HepG2 (cell line): ENCODE data around the gene ASXL3. TPM values are rescaled to one million over a fixed set of nuclear protein-coding genes. Genes with fewer than 3 reads are reported as not detected.

Source experiments
- ATAC-seq: fragments of 200-7000 bp; cut with Tn5 transposase; 3 replicates; pipeline ENCODE4 v1.9.1; 2020; ENCODE audit warnings: mild to moderate bottlenecking, moderate library complexity
- BruUV-seq: library from RNA; stranded (reverse); fragments of 400-500 nt; replicated peaks from 2 replicates; lab custom pipeline; 2021; lab: Mats Ljungman, UMichigan
- CTCF ChIA-PET: fragments of 300-600 bp; formaldehyde crosslinking; extraction: SDS; loops from one replicate; lab custom pipeline; 2021; ENCODE audit warnings: low total read pairs, inconsistent platforms, low intra/inter-chr PET ratio; lab: Yijun Ruan, JAX
- POLR2A ChIA-PET: fragments of 350-600 bp; sonication (Branson Sonifier 250); formaldehyde crosslinking; loops from one replicate; lab custom pipeline; 2020; ENCODE audit warnings: antibody characterized with exemption, inconsistent platforms; lab: Yijun Ruan, JAX
- DNase-seq: peaks from one replicate; pipeline ENCODE4 v3.0.0-alpha.2; 2015; ENCODE audit warnings: low spot score
- FAIRE-seq: peaks from 3 replicates; lab custom pipeline; 2011; peaks lifted over from hg19 to GRCh38; lab: Jason Lieb, UNC
- H2AFZ ChIP-seq: one replicate; pipeline ENCODE4 v1.6.1; 2011; ENCODE audit warnings: low read length, inconsistent platforms
- H3K27ac ChIP-seq: fragments of 300-600 bp; 3 replicates; pipeline ENCODE4 v1.8.0; 2011; ENCODE audit warnings: mixed run types, mild to moderate bottlenecking, mixed read lengths, low read length, inconsistent platforms; ENCODE audit not compliant: insufficient read depth; ENCODE audit errors: extremely low read length
- H3K27me3 ChIP-seq, 2 experiments: fragments of 200-600 bp in 1 of 2; 2 replicates in 1 of 2; 3 replicates in 1 of 2; pipeline versions ENCODE4 v1.6.0 to v1.8.0; 2011; ENCODE audit warnings: low read length in 2 of 2, mild to moderate bottlenecking in 2 of 2, moderate library complexity in 2 of 2, inconsistent platforms in 1 of 2; ENCODE audit not compliant: insufficient read depth in 2 of 2, control insufficient read depth in 1 of 2
- H3K36me3 ChIP-seq, 2 experiments: fragments of 200-600 bp in 1 of 2; replicated peaks in 1 of 2; 2 replicates in 1 of 2; 3 replicates in 1 of 2; pipeline versions ENCODE4 v1.5.1 to v1.8.0; 2011; ENCODE audit warnings: low read length in 2 of 2, inconsistent platforms in 1 of 2; ENCODE audit not compliant: insufficient read depth in 2 of 2, control insufficient read depth in 1 of 2
- H3K4me1 ChIP-seq: 2 replicates; pipeline ENCODE4 v1.5.1; 2012; ENCODE audit warnings: low read length, inconsistent platforms; ENCODE audit not compliant: insufficient read depth
- H3K4me2 ChIP-seq: 2 replicates; pipeline ENCODE4 v1.6.0; 2011; ENCODE audit warnings: low read depth, low read length, inconsistent platforms
- H3K4me3 ChIP-seq, 3 experiments: fragments of 200-600 bp in 1 of 3; sonication (generic), shearing (Covaris generic) in 1 of 3; replicated peaks in 1 of 3; 2 replicates each; pipeline ENCODE4 v1.5.1; 2011 to 2016; ENCODE audit warnings: low read length in 3 of 3, inconsistent platforms in 2 of 3, low read depth in 2 of 3, mild to moderate bottlenecking in 2 of 3, control low read depth in 1 of 3, mixed read lengths in 1 of 3; ENCODE audit not compliant: insufficient read depth in 1 of 3
- H3K79me2 ChIP-seq: one replicate; pipeline ENCODE4 v1.6.1; 2011; ENCODE audit warnings: low read length, inconsistent platforms; ENCODE audit not compliant: insufficient read depth
- H3K9ac ChIP-seq: 2 replicates; pipeline ENCODE4 v1.6.0; 2011; ENCODE audit warnings: mild to moderate bottlenecking, low read depth, low read length, inconsistent platforms; ENCODE audit not compliant: insufficient read depth
- H3K9me3 ChIP-seq: 2 replicates; pipeline ENCODE4 v1.5.1; 2012; ENCODE audit warnings: mild to moderate bottlenecking, low read length
- H4K20me1 ChIP-seq: 2 replicates; pipeline ENCODE4 v1.6.0; 2011; ENCODE audit warnings: inconsistent platforms, mild to moderate bottlenecking, low read length, moderate library complexity; ENCODE audit not compliant: insufficient read depth
- FOXA1 ChIP-seq, 2 experiments: fragments of 450-650 bp in 1 of 2; sonication (generic) in 1 of 2; formaldehyde crosslinking in 1 of 2; IDR thresholded peaks; 2 replicates each; pipeline versions ENCODE4 v1.4.0 to v1.6.1; 2016 to 2020; ENCODE audit warnings: missing genetic modification reagents in 1 of 2
- SKIL ChIP-seq: sonication (generic); formaldehyde crosslinking; IDR thresholded peaks from 2 replicates; pipeline ENCODE4 v1.8.0; 2022; ENCODE audit warnings: missing genetic modification reagents, mild to moderate bottlenecking, moderate library complexity, borderline replicate concordance
- ZFYVE20 ChIP-seq: sonication (generic); formaldehyde crosslinking; IDR thresholded peaks from 2 replicates; pipeline ENCODE4 v1.8.0; 2023; ENCODE audit warnings: low read depth, mild to moderate bottlenecking, moderate library complexity, missing genetic modification reagents, borderline replicate concordance
- WGBS: methylation state at CpG from one replicate; pipeline ENCODE4 v1.1.6; 2017; ENCODE audit warnings: low lambda C conversion rate; 5-methylcytosine and 5-hydroxymethylcytosine counted together
- in situ Hi-C: cut with HindIII; loops from 2 replicates; pipeline ENCODE4 v1.10.0; 2017; ENCODE audit warnings: low pct_unique_long_range_greater_than_20kb; ENCODE audit not compliant: extremely low pct_ligation_motif_present
- intact Hi-C: fragments of 100-400 bp; cut with micrococcal nuclease; formaldehyde crosslinking; loops from one replicate; pipeline ENCODE4 v1.10.0; 2022; ENCODE audit not compliant: unreplicated experiment
- polyA plus RNA-seq, 8 experiments: library from polyadenylated mRNA; depleted of rRNA in 3 of 8; stranded (reverse) in 7 of 8; unstranded in 1 of 8; fragments of >200 nt; fragmentation: Illumina TruSeq in 4 of 8; extraction: Trizol in 4 of 8; gene quantifications; 2 replicates each; pipeline versions ENCODE4 v1.2.1 to v1.2.3, GENCODE V29; 2011 to 2016; ENCODE audit warnings: low read depth in 4 of 8, missing spikeins in 1 of 8, mixed read lengths in 1 of 8; ENCODE audit not compliant: insufficient read depth in 1 of 8
- total RNA-seq, 5 experiments: library from RNA; depleted of rRNA; stranded (reverse); fragments of >200 nt; fragmentation: Illumina TruSeq; extraction: Trizol; gene quantifications; 2 replicates each; pipeline ENCODE4 v1.2.3, GENCODE V29; 2016; ENCODE audit warnings: low read depth in 1 of 5
- TF ChIP-seq, protein P1 (sequence below): sonication (generic); formaldehyde crosslinking; IDR thresholded peaks from 2 replicates; pipeline ENCODE4 v1.8.1; 2023; ENCODE audit warnings: mild to moderate bottlenecking, missing genetic modification reagents, borderline replicate concordance
- TF ChIP-seq, protein P2 (sequence below): sonication (generic); formaldehyde crosslinking; IDR thresholded peaks from 2 replicates; pipeline ENCODE4 v1.9.0; 2022; ENCODE audit warnings: low read depth, missing genetic modification reagents

ASXL3 gene
- total and polyA plus RNA-seq, 2 of the 13 experiments (the other 11 are each of a cell fraction or from before 2014, with no cell fraction given), result not detected

GRCh38 chr18:33580546-33580945 is 2.5 kb downstream of the ASXL3 start:
- ChIA-PET POLR2A (no interaction called here), CTCF (no interaction called here)
- H3K27me3 ChIP-seq, result peaks cover 4 to 20% of the 10 kb centered on the region in 2 experiments
- H3K4me2 ChIP-seq, result no peak overlapping the region
- in situ Hi-C loops, result no loop called here
- no peaks in the 10 kb centered on the region for H4K20me1 ChIP-seq
- no TSS peak for BruUV-seq
- H3K4me1 ChIP-seq, result peaks cover 12% of the 10 kb centered on the region
- 9% methylated on average over 4 of the region's 4 CpGs for WGBS
- no peak overlapping the region for H3K9ac ChIP-seq
- H3K27ac ChIP-seq, result no peak overlapping the region
- FAIRE-seq (no peak), ATAC-seq (no peak), DNase-seq (no peak)
- no peaks in the 10 kb centered on the region for H3K36me3 ChIP-seq
- no peak overlapping the region for H2AFZ ChIP-seq
- H3K9me3 ChIP-seq, result no peaks in the 10 kb centered on the region
- no peaks in the 10 kb centered on the region for H3K79me2 ChIP-seq
- TF ChIP-seq ZFYVE20, result no peak
- TF ChIP-seq, protein P1, sequence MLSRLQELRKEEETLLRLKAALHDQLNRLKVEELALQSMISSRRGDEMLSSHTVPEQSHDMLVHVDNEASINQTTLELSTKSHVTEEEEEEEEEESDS, result no peak
- no peak for TF ChIP-seq SKIL (CRISPR knock-in tag)
- TF ChIP-seq, protein P2, sequence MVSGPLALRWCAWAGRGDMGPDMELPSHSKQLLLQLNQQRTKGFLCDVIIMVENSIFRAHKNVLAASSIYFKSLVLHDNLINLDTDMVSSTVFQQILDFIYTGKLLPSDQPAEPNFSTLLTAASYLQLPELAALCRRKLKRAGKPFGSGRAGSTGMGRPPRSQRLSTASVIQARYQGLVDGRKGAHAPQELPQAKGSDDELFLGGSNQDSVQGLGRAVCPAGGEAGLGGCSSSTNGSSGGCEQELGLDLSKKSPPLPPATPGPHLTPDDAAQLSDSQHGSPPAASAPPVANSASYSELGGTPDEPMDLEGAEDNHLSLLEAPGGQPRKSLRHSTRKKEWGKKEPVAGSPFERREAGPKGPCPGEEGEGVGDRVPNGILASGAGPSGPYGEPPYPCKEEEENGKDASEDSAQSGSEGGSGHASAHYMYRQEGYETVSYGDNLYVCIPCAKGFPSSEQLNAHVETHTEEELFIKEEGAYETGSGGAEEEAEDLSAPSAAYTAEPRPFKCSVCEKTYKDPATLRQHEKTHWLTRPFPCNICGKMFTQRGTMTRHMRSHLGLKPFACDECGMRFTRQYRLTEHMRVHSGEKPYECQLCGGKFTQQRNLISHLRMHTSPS, result no peak
- TF ChIP-seq FOXA1 (IDR thresholded peaks at IDR 0.05), result no peak
- no peak for TF ChIP-seq FOXA1 (CRISPR knock-in tag; IDR thresholded peaks at IDR 0.05)
- intact Hi-C loops, result no loop called here
- no peak overlapping the region for H3K4me3 ChIP-seq
